Stimulated activated naive CD8-positive, alpha-beta T cell treated with anti-CD3 and anti-CD28 coated beads, Interleukin-15, Interleukin-2, amounts not matched to agents 100 U/mL and 50 U/mL, for 24 hours (primary cell): ENCODE results near the gene NOL11.
"Not testable (repeated sequence)": the region's sequence is repeated elsewhere in the genome, so short reads cannot be mapped to it uniquely, and the experiment has no call there.

Source experiments
- ATAC-seq: fragments of 150-1000 bp; cut with Tn5 transposase; one replicate; pipeline ENCODE4 v1.10.0; 2021
- DNase-seq: peaks from one replicate; pipeline ENCODE4 v3.0.0; 2021

Gene NOL11

GRCh38 chr17:67708378-67708777 is 9.4 kb upstream of the NOL11 start:
- DNase-seq (no peak), ATAC-seq (no peak)

- ATAC-seq (no peak), DNase-seq (no peak)
Observed at GRCh38 chr17:67711916-67712315, 5.8 kb upstream of the NOL11 start.

- no peak for ATAC-seq
- DNase-seq, result no peak
Observed at GRCh38 chr17:67712375-67712774, 5.4 kb upstream of the NOL11 start.

- DNase-seq (no peak), ATAC-seq (no peak)
Observed at GRCh38 chr17:67713169-67713568, 4.6 kb upstream of the NOL11 start.

- no peak for DNase-seq
- no peak for ATAC-seq
Observed at GRCh38 chr17:67716405-67716798, 1.3 kb upstream of the NOL11 start.

GRCh38 chr17:67717192-67717623 is 528 bp upstream of the NOL11 start:
- ATAC-seq, result no peak
- no peak for DNase-seq

GRCh38 chr17:67718325-67718941 is 697 bp downstream of the NOL11 start:
- DNase-seq, result peak; percentile 34

GRCh38 chr17:67725373-67725791 is 7.6 kb downstream of the NOL11 start:
- DNase-seq (no peak), ATAC-seq (no peak)

More at GRCh38 chr17:67718325-67718941, 697 bp downstream of the NOL11 start:
- ATAC-seq, result peak; percentile 25

- ATAC-seq (no peak), DNase-seq (no peak)
Observed at GRCh38 chr17:67725807-67726206, 8.1 kb downstream of the NOL11 start.

- DNase-seq, ATAC-seq: not testable (repeated sequence)
Observed at GRCh38 chr17:67727152-67728039, 9.7 kb downstream of the NOL11 start.

GRCh38 chr17:67729903-67730302 is 12.2 kb downstream of the NOL11 start:
- DNase-seq (no peak), ATAC-seq (no peak)

- ATAC-seq (no peak), DNase-seq (no peak)
Observed at GRCh38 chr17:67730731-67731130, 13.0 kb downstream of the NOL11 start.

- DNase-seq (no peak), ATAC-seq (no peak)
Observed at GRCh38 chr17:67733449-67733848, 15.7 kb downstream of the NOL11 start.

- DNase-seq (no peak), ATAC-seq (no peak)
Observed at GRCh38 chr17:67737145-67737544, 19.4 kb downstream of the NOL11 start.

- ATAC-seq (no peak), DNase-seq (no peak)
Observed at GRCh38 chr17:67742025-67742424, 24.3 kb downstream of the NOL11 start.

- DNase-seq, result no peak
- ATAC-seq, result no peak
Observed at GRCh38 chr17:67746704-67747571, 29.2 kb downstream of the NOL11 start.

- no peak for ATAC-seq
- DNase-seq, result no peak
Observed at GRCh38 chr17:67747681-67748235, 30.0 kb downstream of the NOL11 start.

GRCh38 chr17:67750067-67750466 is 32.3 kb downstream of the NOL11 start:
- DNase-seq, result no peak
- ATAC-seq, result no peak

GRCh38 chr17:67751101-67752074 is 33.7 kb downstream of the NOL11 start:
- DNase-seq, result no peak
- no peak for ATAC-seq

GRCh38 chr17:67752160-67752559 is 34.4 kb downstream of the NOL11 start:
- ATAC-seq, DNase-seq: not testable (repeated sequence)

- ATAC-seq (no peak), DNase-seq (no peak)
Observed at GRCh38 chr17:67753026-67753425, 35.3 kb downstream of the NOL11 start.
